GM12892 (cell line): Measurements from ENCODE around the gene HDDC2.

Source experiments
- POLR2AphosphoS5 ChIP-seq: IDR thresholded peaks from 2 replicates; pipeline ENCODE4 v1.6.1; 2011; ENCODE audit warnings: low read depth, low read length, control low read depth
- TAF1 ChIP-seq: IDR thresholded peaks from 2 replicates; pipeline ENCODE4 v1.6.1; 2011; ENCODE audit warnings: low read depth, mild to moderate bottlenecking, control low read depth, low read length, borderline replicate concordance

DNA sequence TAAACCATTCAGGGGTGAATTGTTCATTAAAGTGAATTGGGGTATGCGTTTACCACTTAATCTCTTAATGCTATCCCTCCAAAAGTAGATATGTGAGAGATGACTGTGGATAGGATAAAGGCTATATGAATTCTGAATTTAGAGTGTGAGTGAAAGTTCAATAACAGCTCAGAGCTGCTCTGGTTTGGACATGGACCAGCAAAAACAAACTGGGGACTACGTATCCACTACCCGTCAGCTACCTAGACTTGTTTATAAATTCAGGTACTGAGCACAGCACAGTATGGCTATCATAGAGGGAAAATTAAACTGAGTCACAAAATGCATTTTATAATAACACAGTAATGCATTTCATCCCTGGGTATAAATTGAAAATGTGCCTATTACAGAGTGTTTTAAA lies 44.4 kb downstream of the HDDC2 start:
- TF ChIP-seq POLR2AphosphoS5 (no peak), TAF1 (no peak)
